Prostate gland (tissue), 2 donors: ENCODE results near the gene GFRA1. TPM values are rescaled to one million over a fixed set of nuclear protein-coding genes. Genes with fewer than 3 reads are reported as not detected.

Source experiments
- DNase-seq: peaks from one replicate; pipeline ENCODE4 v3.0.0-alpha.2; 2019; ENCODE audit warnings: low spot score
- H3K27ac ChIP-seq, 2 donors: fragments of 200-600 bp; sonication (generic); 2 replicates each; pipeline ENCODE4 v1.5.1; 2017 to 2019
- H3K27me3 ChIP-seq: fragments of 200-600 bp; sonication (generic); replicated peaks from 2 replicates; pipeline ENCODE4 v1.5.1; 2019; ENCODE audit not compliant: insufficient read depth
- H3K36me3 ChIP-seq, 2 donors: fragments of 200-600 bp; sonication (generic); 1 replicate in 1 of 2; 2 replicates in 1 of 2; pipeline versions ENCODE4 v1.5.1 to v1.8.1; 2017 to 2019
- H3K4me1 ChIP-seq: fragments of 200-600 bp; sonication (generic); replicated peaks from 2 replicates; pipeline ENCODE4 v1.5.1; 2019
- H3K4me3 ChIP-seq, 2 donors: fragments of 200-600 bp; sonication (generic); 2 replicates each; pipeline ENCODE4 v1.5.1; 2017 to 2019
- H3K9me3 ChIP-seq: fragments of 200-600 bp; sonication (generic); 2 replicates; pipeline ENCODE4 v1.5.1; 2017
- POLR2A ChIP-seq: fragments of 450-650 bp; IDR thresholded peaks from one replicate; pipeline ENCODE4 v1.6.1; 2016; ENCODE audit warnings: antibody characterized with exemption, mild to moderate bottlenecking
- POLR2AphosphoS5 ChIP-seq: sonication (generic); formaldehyde crosslinking; IDR thresholded peaks from one replicate; pipeline ENCODE4 v1.6.1; 2017; ENCODE audit warnings: antibody characterized with exemption
- WGBS: methylation state at CpG from one replicate; pipeline ENCODE4 v1.1.5; 2018; 5-methylcytosine and 5-hydroxymethylcytosine counted together
- intact Hi-C: fragments of 100-400 bp; cut with DNase I; formaldehyde crosslinking; loops from one replicate; pipeline ENCODE4 v1.14.2; 2022
- total RNA-seq, 2 donors: library from RNA; depleted of rRNA; stranded (reverse); fragments of >200 nt; gene quantifications; one replicate each; pipeline ENCODE4 v1.1.0, GENCODE V29; 2016
- TF ChIP-seq, protein P1 (sequence below), 4 experiments: fragments of 200-600 bp in 2 of 4; fragments of 450-650 bp in 2 of 4; sonication (generic) in 2 of 4; IDR thresholded peaks; 1 replicate in 3 of 4; 2 replicates in 1 of 4; pipeline ENCODE4 v1.5.1; 2016 to 2019; ENCODE audit warnings: antibody characterized with exemption in 4 of 4, mild to moderate bottlenecking in 2 of 4, moderate library complexity in 2 of 4

Gene GFRA1
- total RNA-seq, 2 donors from 2014 or later, result 5.1 to 14.5 TPM

DNA sequence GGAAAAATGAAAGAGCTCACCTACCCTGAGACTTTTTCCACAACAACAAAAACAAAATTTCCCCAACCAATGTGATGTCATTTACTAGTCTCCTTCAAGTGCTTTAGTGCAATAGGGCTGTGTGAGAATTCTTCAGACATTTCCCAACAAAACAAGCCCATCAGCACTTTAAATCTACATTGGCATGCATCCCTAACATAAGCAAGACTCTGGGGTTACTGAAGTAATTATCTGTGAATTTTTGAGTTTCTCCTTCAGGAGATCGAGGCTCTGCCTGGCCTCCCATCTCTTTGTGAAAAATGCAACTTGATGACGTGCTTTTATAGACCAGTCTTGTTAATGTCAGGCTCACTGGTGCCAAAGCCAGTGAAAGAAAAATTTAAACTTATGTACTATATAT is 255.6 kb downstream of the GFRA1 start:
- Histone ChIP-seq H3K27me3 (no peaks in the 10 kb centered on the region), H3K4me3 (no peak overlapping the region), H3K27ac (no peak overlapping the region), H3K36me3 (no peaks in the 10 kb centered on the region), H3K4me1 (no peaks in the 10 kb centered on the region), H3K9me3 (no peaks in the 10 kb centered on the region)
- DNase-seq, result no peak
- 43% methylated on average over 2 of the region's 2 CpGs for WGBS
- TF ChIP-seq POLR2AphosphoS5, result no peak
- TF ChIP-seq, protein P1, sequence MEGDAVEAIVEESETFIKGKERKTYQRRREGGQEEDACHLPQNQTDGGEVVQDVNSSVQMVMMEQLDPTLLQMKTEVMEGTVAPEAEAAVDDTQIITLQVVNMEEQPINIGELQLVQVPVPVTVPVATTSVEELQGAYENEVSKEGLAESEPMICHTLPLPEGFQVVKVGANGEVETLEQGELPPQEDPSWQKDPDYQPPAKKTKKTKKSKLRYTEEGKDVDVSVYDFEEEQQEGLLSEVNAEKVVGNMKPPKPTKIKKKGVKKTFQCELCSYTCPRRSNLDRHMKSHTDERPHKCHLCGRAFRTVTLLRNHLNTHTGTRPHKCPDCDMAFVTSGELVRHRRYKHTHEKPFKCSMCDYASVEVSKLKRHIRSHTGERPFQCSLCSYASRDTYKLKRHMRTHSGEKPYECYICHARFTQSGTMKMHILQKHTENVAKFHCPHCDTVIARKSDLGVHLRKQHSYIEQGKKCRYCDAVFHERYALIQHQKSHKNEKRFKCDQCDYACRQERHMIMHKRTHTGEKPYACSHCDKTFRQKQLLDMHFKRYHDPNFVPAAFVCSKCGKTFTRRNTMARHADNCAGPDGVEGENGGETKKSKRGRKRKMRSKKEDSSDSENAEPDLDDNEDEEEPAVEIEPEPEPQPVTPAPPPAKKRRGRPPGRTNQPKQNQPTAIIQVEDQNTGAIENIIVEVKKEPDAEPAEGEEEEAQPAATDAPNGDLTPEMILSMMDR (IDR thresholded peaks at IDR 0.05), result no peak
- no peak for TF ChIP-seq POLR2A
- intact Hi-C loops, result no loop called here

DNA sequence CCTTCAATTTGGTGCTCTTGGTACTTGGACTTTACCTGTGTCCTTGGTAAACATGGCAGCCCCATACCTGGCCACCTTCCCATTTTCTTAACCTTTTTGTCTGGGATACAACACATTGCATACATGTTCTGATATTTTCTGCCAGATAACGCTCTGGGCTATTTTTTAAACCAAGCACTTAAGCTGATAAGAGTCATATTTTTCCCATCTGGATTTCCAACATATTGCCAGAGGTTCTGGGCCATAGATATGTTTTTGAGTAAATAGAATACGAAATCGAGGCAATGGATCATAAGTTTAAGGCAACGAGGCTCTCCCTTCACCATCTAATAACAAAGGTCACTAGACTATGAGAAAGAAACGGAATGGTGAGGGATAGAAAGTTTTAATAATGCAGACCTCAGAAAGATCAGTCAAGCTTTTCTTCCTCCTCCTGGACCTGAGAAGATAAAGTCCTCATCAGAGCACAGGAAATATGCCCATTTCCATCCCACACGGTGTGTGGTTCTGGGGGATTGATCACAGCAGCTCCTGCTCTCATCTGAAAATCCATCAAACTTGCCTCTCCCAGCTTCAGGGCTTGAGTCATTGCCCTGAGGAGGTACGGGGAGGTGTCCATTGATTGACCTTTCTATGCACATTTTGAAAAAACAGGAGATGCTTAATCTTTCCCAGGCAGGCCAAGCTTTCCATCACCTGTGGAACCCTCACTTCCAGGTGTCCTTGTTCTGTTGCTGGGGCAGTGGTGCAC is 257.2 kb downstream of the GFRA1 start:
- intact Hi-C loops, result no loop called here
- WGBS, result 89% methylated on average over 7 of the region's 7 CpGs
- no peaks in the 10 kb centered on the region for H3K4me1 ChIP-seq
- TF ChIP-seq, protein P1 (IDR thresholded peaks at IDR 0.05), result no peak
- TF ChIP-seq POLR2A, result no peak
- TF ChIP-seq POLR2AphosphoS5, result no peak
- H3K9me3 ChIP-seq, result no peaks in the 10 kb centered on the region
- H3K27me3 ChIP-seq, result no peaks in the 10 kb centered on the region
- no peak for DNase-seq
- H3K27ac ChIP-seq, result no peak overlapping the region
- no peaks in the 10 kb centered on the region for H3K36me3 ChIP-seq
- H3K4me3 ChIP-seq, result no peak overlapping the region

DNA sequence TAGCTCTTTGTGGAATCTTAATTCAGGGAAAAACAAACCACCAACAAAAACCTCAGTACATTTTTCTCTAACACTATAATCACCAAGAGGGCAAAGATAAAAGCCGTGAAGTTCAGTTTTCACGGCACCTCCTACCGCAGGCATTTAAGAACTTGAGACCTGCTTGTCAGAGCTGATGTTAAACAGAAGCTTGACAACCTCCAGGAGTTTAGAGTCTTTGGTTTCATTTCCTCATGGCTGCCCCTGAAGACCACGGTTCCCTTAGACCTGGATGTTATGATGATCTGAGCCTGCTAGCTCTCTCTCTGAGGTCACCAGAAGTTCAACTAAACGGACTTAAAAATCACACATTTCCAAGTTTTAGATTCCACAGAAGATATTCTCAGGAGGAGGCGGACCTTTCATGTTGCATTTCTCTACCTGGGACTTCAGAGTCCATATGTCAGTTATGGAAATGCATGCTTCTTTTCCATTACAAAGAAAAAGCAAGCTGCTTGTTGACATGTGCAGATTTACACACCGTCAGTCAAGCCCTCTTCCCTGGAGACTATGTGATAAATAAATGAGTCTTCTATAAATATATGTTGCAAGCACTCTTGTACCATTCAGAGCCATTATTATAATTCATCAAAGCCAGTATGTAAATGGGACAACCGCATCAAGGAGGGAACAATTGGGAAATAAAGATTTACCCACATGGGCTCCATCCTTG is 258.0 kb downstream of the GFRA1 start:
- TF ChIP-seq POLR2AphosphoS5 (no peak), POLR2A (no peak)
- TF ChIP-seq, protein P1 (IDR thresholded peaks at IDR 0.05), result no peak
- Histone ChIP-seq H3K4me3 (no peak overlapping the region), H3K9me3 (no peaks in the 10 kb centered on the region), H3K36me3 (no peaks in the 10 kb centered on the region), H3K27me3 (no peaks in the 10 kb centered on the region), H3K4me1 (no peaks in the 10 kb centered on the region), H3K27ac (no peak overlapping the region)
- intact Hi-C loops, result no loop called here
- 47% methylated on average over 8 of the region's 8 CpGs for WGBS
- DNase-seq, result no peak

DNA sequence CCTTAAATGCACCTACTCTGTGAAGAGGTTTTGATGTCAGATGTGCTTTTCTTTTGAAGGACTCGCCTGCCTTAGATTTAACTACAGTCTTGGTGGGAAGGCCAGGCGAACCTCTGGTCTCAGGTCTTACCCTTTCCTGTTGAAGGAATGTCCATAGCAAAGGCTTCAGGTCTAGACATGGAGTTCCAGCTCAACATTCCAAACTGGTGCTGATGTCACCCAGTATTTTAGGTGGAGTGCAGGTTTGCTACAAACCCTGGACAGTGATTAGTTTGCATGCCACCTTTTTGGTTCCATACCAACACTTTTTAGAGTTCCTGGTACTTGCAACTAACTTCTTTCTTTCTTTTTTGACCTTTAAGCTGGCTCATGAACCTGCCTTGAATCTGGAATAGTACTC is 258.7 kb downstream of the GFRA1 start:
- H3K4me3 ChIP-seq, result no peak overlapping the region
- no peak for DNase-seq
- no peak overlapping the region for H3K27ac ChIP-seq
- no peaks in the 10 kb centered on the region for H3K36me3 ChIP-seq
- no peaks in the 10 kb centered on the region for H3K27me3 ChIP-seq
- WGBS, result 98% methylated on average over 2 of the region's 2 CpGs
- H3K9me3 ChIP-seq, result no peaks in the 10 kb centered on the region
- no peaks in the 10 kb centered on the region for H3K4me1 ChIP-seq
- intact Hi-C loops, result no loop called here
- TF ChIP-seq POLR2AphosphoS5, result no peak

DNA sequence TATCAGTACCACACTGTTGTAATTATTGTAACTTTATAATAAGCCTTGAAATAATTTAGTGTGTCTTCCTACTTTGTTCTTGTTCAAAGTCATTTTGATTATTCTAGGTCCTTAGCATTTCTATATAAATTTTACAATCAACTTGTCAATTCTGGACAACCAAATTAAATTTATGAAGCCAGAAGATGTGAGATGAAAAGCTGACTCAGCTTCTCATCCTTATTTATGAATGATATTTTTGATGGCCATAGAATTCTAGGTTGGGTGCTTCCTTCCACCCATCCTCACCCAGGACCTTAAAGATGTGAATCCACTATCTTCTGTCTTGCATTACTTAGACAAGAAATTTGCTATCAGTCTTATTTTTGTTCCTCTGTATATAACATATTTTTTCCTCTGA is 261.1 kb downstream of the GFRA1 start:
- intact Hi-C loops, result no loop called here
- H3K4me1 ChIP-seq, result no peaks in the 10 kb centered on the region
- DNase-seq, result no peak
- TF ChIP-seq POLR2AphosphoS5 (no peak), POLR2A (no peak)
- TF ChIP-seq, protein P1 (IDR thresholded peaks at IDR 0.05), result no peak
- H3K4me3 ChIP-seq, result no peak overlapping the region
- no peaks in the 10 kb centered on the region for H3K27me3 ChIP-seq
- H3K27ac ChIP-seq, result no peak overlapping the region
- no peaks in the 10 kb centered on the region for H3K36me3 ChIP-seq
- no peaks in the 10 kb centered on the region for H3K9me3 ChIP-seq
